Keratinocyte (primary cell): ENCODE data around the gene ZNF184. TPM values are rescaled to one million over a fixed set of nuclear protein-coding genes. Genes with fewer than 3 reads are reported as not detected.

Source experiments
- DNase-seq: peaks from one replicate; pipeline ENCODE4 v3.0.0-alpha.2; 2011; ENCODE audit warnings: low read depth, missing footprints, low spot score
- FAIRE-seq: peaks from 2 replicates; lab custom pipeline; 2011; peaks lifted over from hg19 to GRCh38; lab: Jason Lieb, UNC
- H2AFZ ChIP-seq: 2 replicates; pipeline ENCODE4 v1.6.0; 2012; ENCODE audit warnings: low read length, control low read depth, inconsistent platforms; ENCODE audit not compliant: control insufficient read depth
- H3K27ac ChIP-seq: 2 replicates; pipeline ENCODE4 v1.5.1; 2011; ENCODE audit warnings: low read length; ENCODE audit not compliant: control insufficient read depth, insufficient read depth
- H3K27me3 ChIP-seq: 3 replicates; pipeline ENCODE4 v1.6.0; 2011; ENCODE audit warnings: low read length; ENCODE audit not compliant: control insufficient read depth, insufficient read depth; ENCODE audit errors: extremely low read depth
- H3K36me3 ChIP-seq, 2 experiments: 2 replicates in 1 of 2; 3 replicates in 1 of 2; pipeline ENCODE4 v1.5.1; 2011; ENCODE audit warnings: low read length in 2 of 2, mild to moderate bottlenecking in 1 of 2; ENCODE audit not compliant: control insufficient read depth in 2 of 2, insufficient read depth in 2 of 2; ENCODE audit errors: extremely low read depth in 1 of 2
- H3K4me1 ChIP-seq: 3 replicates; pipeline ENCODE4 v1.5.1; 2011; ENCODE audit warnings: low read length; ENCODE audit not compliant: control insufficient read depth, insufficient read depth; ENCODE audit errors: extremely low read depth
- H3K4me2 ChIP-seq: 3 replicates; pipeline ENCODE4 v1.6.0; 2011; ENCODE audit warnings: low read depth, low read length; ENCODE audit not compliant: control insufficient read depth, insufficient read depth; ENCODE audit errors: extremely low read depth
- H3K4me3 ChIP-seq, 3 experiments: fragments of 200-600 bp in 1 of 3; sonication (generic) in 1 of 3; 2 replicates in 2 of 3; 3 replicates in 1 of 3; pipeline ENCODE4 v1.5.1; 2011 to 2016; ENCODE audit warnings: low read length in 3 of 3, mild to moderate bottlenecking in 3 of 3, control low read depth in 2 of 3, inconsistent platforms in 1 of 3, low read depth in 1 of 3, mixed read lengths in 1 of 3, mixed run types in 1 of 3, moderate library complexity in 1 of 3; ENCODE audit not compliant: control insufficient read depth in 2 of 3, insufficient read depth in 2 of 3; ENCODE audit errors: extremely low read depth in 1 of 3
- H3K79me2 ChIP-seq: 2 replicates; pipeline ENCODE4 v1.6.0; 2012; ENCODE audit warnings: low read length; ENCODE audit not compliant: control insufficient read depth, insufficient read depth
- H3K9ac ChIP-seq: 3 replicates; pipeline ENCODE4 v1.6.0; 2011; ENCODE audit warnings: low read length; ENCODE audit not compliant: control insufficient read depth, insufficient read depth; ENCODE audit errors: extremely low read depth
- H3K9me1 ChIP-seq: 3 replicates; pipeline ENCODE4 v1.6.0; 2011; ENCODE audit warnings: low read length; ENCODE audit not compliant: control insufficient read depth, insufficient read depth; ENCODE audit errors: extremely low read depth
- H3K9me3 ChIP-seq: 2 replicates; pipeline ENCODE4 v1.5.1; 2012; ENCODE audit warnings: low read depth, low read length; ENCODE audit not compliant: control insufficient read depth
- H4K20me1 ChIP-seq: 3 replicates; pipeline ENCODE4 v1.6.0; 2011; ENCODE audit warnings: low read length; ENCODE audit not compliant: control insufficient read depth, insufficient read depth; ENCODE audit errors: extremely low read depth
- CTCF ChIP-seq, 3 experiments: IDR thresholded peaks in 1 of 3; conservative IDR thresholded peaks in 1 of 3; optimal IDR thresholded peaks in 1 of 3; 2 replicates in 2 of 3; 3 replicates in 1 of 3; pipeline versions ENCODE3 to v1.5.1; 2011; ENCODE audit warnings: low read length in 3 of 3, mild to moderate bottlenecking in 3 of 3, moderate library complexity in 2 of 3, control low read depth in 1 of 3, inconsistent platforms in 1 of 3; ENCODE audit not compliant: insufficient read depth in 2 of 3; ENCODE audit errors: extremely low read depth in 1 of 3
- EZH2 ChIP-seq: IDR thresholded peaks from one replicate; pipeline ENCODE4 v1.6.1; 2012; ENCODE audit warnings: inconsistent platforms, mild to moderate bottlenecking, low read length, moderate library complexity
- dilution Hi-C: fragments of 300-500 bp; cut with MboI; formaldehyde crosslinking; loops from one replicate; pipeline ENCODE4 v1.7.0; 2020; ENCODE audit warnings: low sequenced_read_pairs; ENCODE audit not compliant: extremely low pct_ligation_motif_present
- polyA plus RNA-seq, 5 experiments: library from polyadenylated mRNA; depleted of rRNA in 3 of 5; stranded (reverse) in 3 of 5; stranded (forward) in 1 of 5; unstranded in 1 of 5; fragments of >200 nt; gene quantifications; 1 replicate in 1 of 5; 2 replicates in 3 of 5; 3 replicates in 1 of 5; pipeline versions ENCODE4 v1.2.1 to v1.2.3, GENCODE V29; 2011 to 2012; ENCODE audit warnings: missing spikeins in 2 of 5, low read depth in 1 of 5, low replicate concordance in 1 of 5

The ZNF184 gene
- polyA plus RNA-seq, 1 donor (not counting 4 experiments of a cell fraction or from before 2014, with no cell fraction given) = 4.3 TPM

GRCh38 chr6:27494103-27494502 is 21.2 kb upstream of the ZNF184 start:
- H3K9ac ChIP-seq = no peak overlapping the region
- no peaks in the 10 kb centered on the region for H4K20me1 ChIP-seq
- H3K36me3 ChIP-seq = no peaks in the 10 kb centered on the region
- H3K9me3 ChIP-seq = no peaks in the 10 kb centered on the region
- H3K4me2 ChIP-seq = no peak overlapping the region
- no peak overlapping the region for H3K4me3 ChIP-seq
- TF ChIP-seq CTCF (optimal IDR thresholded peaks at IDR 0.05 in 1 of 3, IDR thresholded peaks at IDR 0.05 in 1 of 3, conservative IDR thresholded peaks at IDR 0.05 in 1 of 3; ENCODE audit: extremely low read depth in 1 of 3, insufficient read depth in 2 of 3, low read length in 3 of 3) (no peak), EZH2 (no peak)
- dilution Hi-C loops = no loop called here
- no peak for DNase-seq
- FAIRE-seq = no peak
- no peaks in the 10 kb centered on the region for H3K27me3 ChIP-seq
- no peak overlapping the region for H3K27ac ChIP-seq
- H3K9me1 ChIP-seq = no peaks in the 10 kb centered on the region
- H2AFZ ChIP-seq = no peak overlapping the region
- peaks cover 4% of the 10 kb centered on the region for H3K4me1 ChIP-seq
- no peaks in the 10 kb centered on the region for H3K79me2 ChIP-seq

GRCh38 chr6:27492631-27493190 is 19.8 kb upstream of the ZNF184 start:
- Histone ChIP-seq H3K4me3 (no peak overlapping the region), H3K9ac (no peak overlapping the region), H3K79me2 (no peaks in the 10 kb centered on the region), H2AFZ (no peak overlapping the region), H4K20me1 (no peaks in the 10 kb centered on the region), H3K27me3 (no peaks in the 10 kb centered on the region), H3K27ac (no peak overlapping the region), H3K4me1 (peaks cover 4% of the 10 kb centered on the region), H3K36me3 (no peaks in the 10 kb centered on the region), H3K9me3 (no peaks in the 10 kb centered on the region), H3K9me1 (no peaks in the 10 kb centered on the region), H3K4me2 (no peak overlapping the region)
- no peak for TF ChIP-seq CTCF (optimal IDR thresholded peaks at IDR 0.05 in 1 of 3, IDR thresholded peaks at IDR 0.05 in 1 of 3, conservative IDR thresholded peaks at IDR 0.05 in 1 of 3; ENCODE audit: extremely low read depth in 1 of 3, insufficient read depth in 2 of 3, low read length in 3 of 3)
- no peak for TF ChIP-seq EZH2
- FAIRE-seq = no peak
- dilution Hi-C loops = no loop called here
- no peak for DNase-seq
